ENCODE results near the gene PTPRT. TPM values are rescaled to one million over a fixed set of nuclear protein-coding genes. Genes with fewer than 3 reads are reported as not detected.

PTPRT gene
- total and polyA plus RNA-seq, 2 donors (not counting 1 experiment from before 2014, with no cell fraction given), result not detected

- Histone ChIP-seq H3K4me1 (ENCODE audit: control insufficient read depth, extremely low read depth, insufficient read depth, low read length) (no peaks in the 10 kb centered on the region), H3K36me3 (ENCODE audit: control insufficient read depth, insufficient read depth, low read length) (no peaks in the 10 kb centered on the region), H3K79me2 (ENCODE audit: control insufficient read depth, insufficient read depth, low read length) (no peaks in the 10 kb centered on the region), H3K27me3 (ENCODE audit: control insufficient read depth, insufficient read depth, low read length) (no peaks in the 10 kb centered on the region), H3K9me3 (ENCODE audit: control insufficient read depth, insufficient read depth, low read depth, low read length) (no peaks in the 10 kb centered on the region), H3K4me2 (ENCODE audit: extremely low read depth, insufficient read depth, low read length) (no peak overlapping the region), H3K27ac (ENCODE audit: insufficient read depth, low read length) (no peak overlapping the region), H3K4me3 (replicated peaks in 1 of 4; ENCODE audit: control extremely low read depth in 1 of 4, insufficient read depth in 1 of 4, low read depth in 3 of 4, low read length in 4 of 4) (no peak overlapping the region), H3K9ac (ENCODE audit: insufficient read depth, low read length) (no peak overlapping the region), H4K20me1 (ENCODE audit: control insufficient read depth, extremely low read depth, insufficient read depth, low read length) (no peaks in the 10 kb centered on the region), H2AFZ (ENCODE audit: low read length) (no peak overlapping the region)
- TF ChIP-seq CTCF (conservative IDR thresholded peaks at IDR 0.05 in 1 of 2, IDR thresholded peaks at IDR 0.05 in 1 of 2; ENCODE audit: low read depth in 1 of 2, low read length in 2 of 2) (no peak), EZH2 (IDR thresholded peaks at IDR 0.05; ENCODE audit: low read length, missing control alignments) (no peak)
- no peak for DNase-seq (ENCODE audit: low read depth in 2 of 2)
These were observed 413.8 kb downstream of the PTPRT start for GRCh38 chr20:42775866-42776265.

- H3K4me3 ChIP-seq (replicated peaks in 1 of 4; ENCODE audit: control extremely low read depth in 1 of 4, insufficient read depth in 1 of 4, low read depth in 3 of 4, low read length in 4 of 4), result no peak overlapping the region
- H3K4me2 ChIP-seq (ENCODE audit: extremely low read depth, insufficient read depth, low read length), result no peak overlapping the region
- H3K36me3 ChIP-seq (ENCODE audit: control insufficient read depth, insufficient read depth, low read length), result no peaks in the 10 kb centered on the region
- H3K9me3 ChIP-seq (ENCODE audit: control insufficient read depth, insufficient read depth, low read depth, low read length), result no peaks in the 10 kb centered on the region
- H2AFZ ChIP-seq (ENCODE audit: low read length), result no peak overlapping the region
- no peaks in the 10 kb centered on the region for H3K27me3 ChIP-seq (ENCODE audit: control insufficient read depth, insufficient read depth, low read length)
- DNase-seq (ENCODE audit: low read depth in 2 of 2), result no peak
- no peaks in the 10 kb centered on the region for H3K79me2 ChIP-seq (ENCODE audit: control insufficient read depth, insufficient read depth, low read length)
- no peak for TF ChIP-seq EZH2 (IDR thresholded peaks at IDR 0.05; ENCODE audit: low read length, missing control alignments)
- TF ChIP-seq CTCF (conservative IDR thresholded peaks at IDR 0.05 in 1 of 2, IDR thresholded peaks at IDR 0.05 in 1 of 2; ENCODE audit: low read depth in 1 of 2, low read length in 2 of 2), result no peak
- H3K9ac ChIP-seq (ENCODE audit: insufficient read depth, low read length), result no peak overlapping the region
- H3K27ac ChIP-seq (ENCODE audit: insufficient read depth, low read length), result no peak overlapping the region
- H3K4me1 ChIP-seq (ENCODE audit: control insufficient read depth, extremely low read depth, insufficient read depth, low read length), result no peaks in the 10 kb centered on the region
- H4K20me1 ChIP-seq (ENCODE audit: control insufficient read depth, extremely low read depth, insufficient read depth, low read length), result no peaks in the 10 kb centered on the region
These were observed 414.7 kb downstream of the PTPRT start for GRCh38 chr20:42775037-42775436.

- DNase-seq (ENCODE audit: low read depth in 2 of 2), result no peak
- no peaks in the 10 kb centered on the region for H3K9me3 ChIP-seq (ENCODE audit: control insufficient read depth, insufficient read depth, low read depth, low read length)
- no peaks in the 10 kb centered on the region for H4K20me1 ChIP-seq (ENCODE audit: control insufficient read depth, extremely low read depth, insufficient read depth, low read length)
- no peak overlapping the region for H3K4me3 ChIP-seq (replicated peaks in 1 of 4; ENCODE audit: control extremely low read depth in 1 of 4, insufficient read depth in 1 of 4, low read depth in 3 of 4, low read length in 4 of 4)
- H3K4me1 ChIP-seq (ENCODE audit: control insufficient read depth, extremely low read depth, insufficient read depth, low read length), result no peaks in the 10 kb centered on the region
- no peaks in the 10 kb centered on the region for H3K36me3 ChIP-seq (ENCODE audit: control insufficient read depth, insufficient read depth, low read length)
- H3K79me2 ChIP-seq (ENCODE audit: control insufficient read depth, insufficient read depth, low read length), result no peaks in the 10 kb centered on the region
- TF ChIP-seq CTCF (conservative IDR thresholded peaks at IDR 0.05 in 1 of 2, IDR thresholded peaks at IDR 0.05 in 1 of 2; ENCODE audit: low read depth in 1 of 2, low read length in 2 of 2) (no peak), EZH2 (IDR thresholded peaks at IDR 0.05; ENCODE audit: low read length, missing control alignments) (no peak)
- H2AFZ ChIP-seq (ENCODE audit: low read length), result no peak overlapping the region
- H3K9ac ChIP-seq (ENCODE audit: insufficient read depth, low read length), result no peak overlapping the region
- H3K27ac ChIP-seq (ENCODE audit: insufficient read depth, low read length), result no peak overlapping the region
- H3K4me2 ChIP-seq (ENCODE audit: extremely low read depth, insufficient read depth, low read length), result no peak overlapping the region
- H3K27me3 ChIP-seq (ENCODE audit: control insufficient read depth, insufficient read depth, low read length), result no peaks in the 10 kb centered on the region
These were observed 426.7 kb downstream of the PTPRT start for GRCh38 chr20:42763015-42763414.
